Stimulated activated CD8-positive, alpha-beta memory T cell treated with anti-CD3 and anti-CD28 coated beads, Interleukin-12 subunit alpha, Interleukin-12 subunit beta, amount 100 ng/mL, for 24 hours (primary cell): ENCODE data around the gene SEPSECS.
"Not testable (repeated sequence)": the region's sequence is repeated elsewhere in the genome, so short reads cannot be mapped to it uniquely, and the experiment has no call there.

Experiments used
- DNase-seq: peaks from one replicate; pipeline ENCODE4 v3.0.0-alpha.2; 2020; ENCODE audit errors: extremely low read depth

SEPSECS gene

GRCh38 chr4:25083441-25083840 is 76.8 kb downstream of the SEPSECS start:
- not testable (repeated sequence) for DNase-seq

GRCh38 chr4:25081866-25082471 is 78.3 kb downstream of the SEPSECS start:
- no peak for DNase-seq

- DNase-seq = no peak
Observed at GRCh38 chr4:25080571-25080970, 79.7 kb downstream of the SEPSECS start.

GRCh38 chr4:25078523-25078922 is 81.7 kb downstream of the SEPSECS start:
- DNase-seq = no peak

- no peak for DNase-seq
Observed at GRCh38 chr4:25076625-25077398, 83.4 kb downstream of the SEPSECS start.

- DNase-seq = no peak
Observed at GRCh38 chr4:25075851-25076250, 84.4 kb downstream of the SEPSECS start.

GRCh38 chr4:25075129-25075528 is 85.1 kb downstream of the SEPSECS start:
- DNase-seq = no peak

- no peak for DNase-seq
Observed at GRCh38 chr4:25070545-25070944, 89.7 kb downstream of the SEPSECS start.
